Fibroblast of lung (primary cell): Measurements from ENCODE around the gene GRID1.
"Not testable (repeated sequence)": the region's sequence is repeated elsewhere in the genome, so short reads cannot be mapped to it uniquely, and the experiment has no call there.

ENCODE experiments used
- CTCF ChIP-seq, 2 donors: IDR thresholded peaks in 1 of 2; conservative IDR thresholded peaks in 1 of 2; 1 replicate in 1 of 2; 2 replicates in 1 of 2; pipeline ENCODE4 v1.5.1; 2011 to 2012; ENCODE audit warnings: low read length in 2 of 2, control low read depth in 1 of 2, inconsistent platforms in 1 of 2, low read depth in 1 of 2, mild to moderate bottlenecking in 1 of 2
- EZH2 ChIP-seq: IDR thresholded peaks from 2 replicates; pipeline ENCODE4 v1.5.1; 2012; ENCODE audit warnings: low read length, control low read depth, mild to moderate bottlenecking; ENCODE audit errors: missing control alignments

DNA sequence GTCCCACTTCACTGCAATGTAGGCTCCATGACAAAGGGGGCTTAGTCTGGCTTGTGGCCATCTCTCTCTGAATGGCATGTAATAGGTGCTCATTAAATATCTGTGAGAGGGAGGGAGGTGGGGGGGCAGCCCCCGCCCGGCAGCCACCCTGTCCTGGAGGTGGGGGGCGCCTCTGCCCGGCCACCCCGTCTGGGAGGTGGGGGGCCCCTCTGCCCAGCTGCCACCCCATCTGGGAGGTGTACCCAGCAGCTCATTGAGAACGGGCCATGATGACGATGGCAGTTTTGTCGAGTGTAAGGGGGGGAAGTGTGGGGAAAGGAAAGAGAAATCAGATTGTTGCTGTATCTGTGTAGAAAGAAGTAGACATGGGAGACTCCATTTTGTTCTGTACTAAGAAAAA is 334.5 kb downstream of the GRID1 start:
- not testable (repeated sequence) for TF ChIP-seq CTCF (conservative IDR thresholded peaks at IDR 0.05 in 1 of 2, IDR thresholded peaks at IDR 0.05 in 1 of 2; ENCODE audit: low read depth in 1 of 2, low read length in 2 of 2); EZH2
